Measurements from ENCODE around the gene VAV2.
"Not testable (repeated sequence)": the region's sequence is repeated elsewhere in the genome, so short reads cannot be mapped to it uniquely, and the experiment has no call there.

Gene VAV2

DNA sequence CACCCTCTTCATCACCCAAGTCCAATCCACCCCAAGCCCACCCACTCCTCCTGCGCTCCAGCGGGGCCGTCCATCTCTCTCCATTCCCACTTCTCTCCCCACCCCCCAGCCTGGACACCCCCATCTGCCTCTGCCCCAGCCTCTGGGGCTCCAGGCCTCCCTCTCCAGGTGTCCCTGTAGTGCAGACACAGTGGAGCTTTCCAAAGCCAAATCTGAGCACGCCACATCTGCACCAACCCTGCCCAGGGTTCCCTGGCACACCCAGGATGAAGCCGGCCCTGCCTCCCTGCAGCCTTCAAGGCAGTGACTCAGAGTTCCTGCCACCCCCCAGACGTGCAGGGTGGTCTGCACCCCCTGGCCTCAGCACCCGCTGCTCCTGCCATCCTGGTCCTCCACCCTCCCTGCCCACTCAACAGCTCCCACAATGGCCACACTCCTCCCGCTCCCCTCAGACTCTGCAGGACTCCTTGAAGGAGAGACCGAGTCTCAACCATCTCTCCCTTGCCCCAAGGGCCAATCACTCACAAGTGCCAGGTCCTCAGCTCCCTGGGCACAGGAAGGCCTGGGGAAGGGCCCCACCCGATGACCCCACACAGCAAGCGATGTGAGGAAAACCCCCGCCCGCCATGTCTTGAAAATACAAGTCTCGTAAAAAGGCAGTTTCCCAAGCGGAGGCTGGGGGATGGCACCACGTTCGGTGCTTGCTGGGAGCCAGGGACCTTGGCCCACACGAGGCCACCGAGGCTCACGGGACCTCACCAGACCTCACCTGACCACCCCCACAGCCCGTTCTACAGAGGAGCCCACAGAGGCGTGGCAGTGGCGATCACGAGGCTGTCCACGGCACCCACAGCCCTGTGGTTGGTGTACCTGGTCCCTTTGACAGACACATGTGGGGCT is 22.2 kb downstream of the VAV2 start:
- no peak for DNase-seq (ENCODE audit: low read depth)

DNA sequence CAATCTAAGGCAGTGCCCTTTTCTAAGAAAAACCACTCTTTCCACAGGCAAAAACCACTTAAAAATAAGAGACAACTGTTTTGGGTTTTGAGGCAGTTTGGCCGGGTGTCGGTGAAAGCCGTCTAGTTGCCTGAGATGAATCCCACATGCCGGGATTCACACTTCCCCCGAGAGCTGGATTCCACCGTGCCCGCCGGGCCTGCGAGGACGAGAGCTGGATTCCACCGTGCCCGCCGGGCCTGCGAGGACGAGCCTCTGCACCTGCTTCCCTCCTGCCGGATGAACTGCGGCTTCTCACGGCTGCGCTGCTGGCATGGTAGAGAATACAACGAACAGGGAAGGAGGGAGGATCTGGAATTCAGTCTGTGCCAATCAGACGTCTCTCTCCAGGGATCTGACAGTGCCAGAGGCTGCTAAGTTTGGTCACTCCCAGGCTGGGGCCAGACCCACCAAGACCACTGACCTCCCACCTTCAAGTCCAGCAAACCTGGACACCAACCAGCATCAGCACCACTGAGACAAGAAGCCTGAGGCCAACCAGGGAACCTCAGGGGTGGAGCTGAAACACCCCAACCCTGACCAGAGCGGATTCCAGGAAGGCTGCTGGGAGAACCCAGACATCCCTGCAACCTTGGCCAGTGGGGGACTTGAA is 23.0 kb downstream of the VAV2 start:
- DNase-seq (ENCODE audit: low read depth): no peak

DNA sequence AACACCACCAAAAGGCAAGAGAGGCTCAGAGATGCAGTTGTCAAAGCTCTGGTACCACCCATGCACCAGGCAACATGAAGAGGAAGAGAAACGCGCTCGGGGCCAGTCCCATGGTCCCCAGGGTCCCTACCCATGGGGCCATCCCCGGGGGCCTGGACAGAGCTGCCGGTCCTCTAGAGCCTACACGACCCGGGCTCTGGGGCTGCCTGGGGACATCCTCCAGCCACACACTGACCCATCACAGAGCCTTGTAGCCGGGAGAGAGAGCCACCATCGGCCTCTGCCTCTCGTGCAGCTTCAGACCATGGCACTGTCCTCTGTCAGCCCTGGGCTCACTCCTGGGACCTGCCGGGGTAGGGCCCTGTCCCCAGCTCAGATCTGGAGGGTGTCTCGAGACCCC is 23.7 kb downstream of the VAV2 start:
- DNase-seq (ENCODE audit: low read depth): no peak

DNA sequence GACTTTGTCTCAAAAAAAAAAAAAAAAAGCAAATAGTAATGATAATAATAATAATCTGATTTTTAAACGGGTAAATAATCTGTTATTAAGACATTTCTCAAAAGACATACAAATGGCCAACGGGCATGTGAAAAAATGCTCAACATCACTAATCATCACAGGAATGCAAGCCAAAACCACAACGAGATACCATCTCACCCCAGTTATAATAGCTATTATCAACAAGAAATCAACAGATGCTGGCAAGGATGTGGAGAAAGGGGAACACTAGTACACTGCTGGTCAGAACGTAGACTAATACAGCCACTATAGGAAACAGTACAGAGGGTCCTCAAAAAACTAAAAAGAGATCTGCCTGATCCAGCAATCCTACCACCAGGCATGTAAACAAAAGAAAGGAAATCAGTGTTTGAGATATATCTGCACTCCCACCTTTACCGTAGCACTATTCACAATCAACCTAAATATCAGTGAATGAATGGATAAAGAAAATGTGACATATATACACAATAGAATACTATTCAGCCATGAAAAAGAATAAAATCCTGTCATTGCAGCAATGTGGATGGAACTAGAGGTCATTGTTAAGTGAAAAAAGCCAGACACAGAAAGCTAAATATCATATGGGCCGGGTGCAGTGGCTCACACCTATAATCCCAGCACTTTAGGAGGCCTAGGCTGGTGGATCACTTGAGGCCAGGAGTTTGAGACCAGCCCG is 24.9 kb downstream of the VAV2 start:
- DNase-seq (ENCODE audit: low read depth): no peak

DNA sequence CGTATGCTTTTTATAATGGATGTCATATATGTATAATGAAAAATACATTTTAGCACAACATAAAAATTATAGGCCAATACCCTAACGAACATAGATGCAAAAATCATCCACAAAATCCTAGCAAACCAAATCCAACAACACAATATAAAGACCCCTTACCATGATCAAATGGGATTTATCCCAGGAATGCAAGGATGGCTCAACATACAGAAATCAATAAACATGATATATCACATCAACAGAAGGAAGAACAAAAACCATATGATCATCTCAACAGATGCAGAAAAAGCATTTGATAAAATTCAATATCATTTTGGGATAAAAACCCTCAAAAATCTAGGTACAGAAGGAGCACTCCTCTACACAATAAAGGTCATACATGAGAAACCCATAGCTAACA is 27.7 kb downstream of the VAV2 start:
- DNase-seq (ENCODE audit: low read depth): no peak

DNA sequence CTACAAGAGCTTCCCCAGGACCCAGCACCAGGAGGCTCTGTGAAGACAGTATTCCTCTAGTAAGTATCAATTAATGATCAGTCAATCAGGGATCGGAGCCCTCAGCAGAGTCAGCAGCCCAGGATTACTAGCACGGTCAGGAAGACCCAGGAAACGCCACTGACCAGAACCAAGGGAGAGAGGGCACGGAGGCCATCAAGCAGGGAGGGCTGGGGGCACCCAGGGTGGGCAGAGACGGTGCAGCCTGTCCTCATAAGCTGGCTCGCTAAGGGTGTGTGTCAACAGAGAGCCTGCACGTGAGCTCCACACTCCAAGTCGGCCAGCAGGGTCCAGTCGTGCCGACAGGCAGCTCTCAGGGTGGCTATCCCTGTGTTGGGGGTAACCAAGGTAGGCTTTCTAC is 29.0 kb downstream of the VAV2 start:
- DNase-seq (ENCODE audit: low read depth): no peak

DNA sequence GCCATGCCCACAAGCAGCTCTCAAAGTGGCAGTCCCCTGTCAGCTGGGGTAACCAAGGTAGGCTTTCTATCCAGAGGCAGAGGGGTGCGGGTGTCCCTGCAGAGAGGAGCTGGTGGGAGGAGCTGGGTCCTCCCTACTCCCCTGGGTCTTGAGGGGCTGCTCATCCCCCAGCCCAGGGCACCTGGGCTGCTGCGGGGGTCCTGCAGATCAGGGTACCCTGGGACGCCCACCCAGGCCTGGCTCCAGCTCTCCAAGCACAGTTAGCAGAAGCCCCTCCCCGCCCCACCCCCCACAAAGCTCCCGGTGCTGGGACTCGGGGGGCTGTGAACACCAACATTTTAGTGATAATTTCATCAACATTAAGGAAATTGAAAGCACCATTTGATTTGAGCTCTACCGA is 29.8 kb downstream of the VAV2 start:
- no peak for DNase-seq (ENCODE audit: low read depth)

DNA sequence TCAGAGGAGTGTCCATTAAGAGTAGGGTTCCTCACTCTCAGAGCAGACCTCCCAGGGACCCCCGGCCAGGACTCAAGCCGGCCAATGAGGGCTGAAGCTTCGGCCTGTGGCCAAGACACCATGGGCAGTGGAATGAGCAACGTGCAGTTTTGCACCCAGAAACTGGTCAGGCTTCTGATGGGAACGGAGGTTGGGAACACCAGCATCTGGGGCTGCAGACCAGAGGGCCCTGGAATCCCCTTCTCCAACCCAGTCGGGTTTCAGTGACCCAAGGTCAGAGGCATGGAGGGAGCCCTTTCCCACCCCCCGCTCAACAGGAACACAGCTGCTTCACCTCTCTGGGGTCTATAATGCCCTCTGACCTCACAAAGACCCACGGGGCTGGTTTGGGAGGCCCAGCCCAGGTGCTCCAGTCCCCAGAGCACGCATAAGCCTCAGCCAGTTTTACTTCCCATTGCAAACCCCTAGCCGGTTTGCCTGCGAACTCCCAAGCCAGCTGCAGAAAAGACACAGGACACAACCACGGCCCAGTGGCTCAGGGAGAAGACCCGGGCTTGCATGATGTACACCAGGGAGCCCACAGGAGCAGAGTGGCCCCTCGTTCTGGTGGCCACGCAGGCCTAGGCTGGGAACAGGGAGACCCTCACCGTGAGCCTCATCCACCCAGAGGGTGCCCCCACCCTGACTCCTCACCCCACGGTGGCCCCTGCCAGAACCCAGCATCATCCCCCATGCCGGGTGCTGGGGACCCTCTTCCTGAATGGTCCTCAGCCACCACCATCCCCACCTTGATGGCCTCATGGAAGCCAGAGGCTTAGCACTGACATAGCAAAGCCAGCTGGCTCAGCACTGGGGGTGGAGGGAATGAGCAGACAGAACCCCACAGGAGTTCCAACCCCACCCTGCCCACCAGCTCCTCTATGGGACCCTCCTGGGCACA is 30.6 kb downstream of the VAV2 start:
- no peak for DNase-seq (ENCODE audit: low read depth)

DNA sequence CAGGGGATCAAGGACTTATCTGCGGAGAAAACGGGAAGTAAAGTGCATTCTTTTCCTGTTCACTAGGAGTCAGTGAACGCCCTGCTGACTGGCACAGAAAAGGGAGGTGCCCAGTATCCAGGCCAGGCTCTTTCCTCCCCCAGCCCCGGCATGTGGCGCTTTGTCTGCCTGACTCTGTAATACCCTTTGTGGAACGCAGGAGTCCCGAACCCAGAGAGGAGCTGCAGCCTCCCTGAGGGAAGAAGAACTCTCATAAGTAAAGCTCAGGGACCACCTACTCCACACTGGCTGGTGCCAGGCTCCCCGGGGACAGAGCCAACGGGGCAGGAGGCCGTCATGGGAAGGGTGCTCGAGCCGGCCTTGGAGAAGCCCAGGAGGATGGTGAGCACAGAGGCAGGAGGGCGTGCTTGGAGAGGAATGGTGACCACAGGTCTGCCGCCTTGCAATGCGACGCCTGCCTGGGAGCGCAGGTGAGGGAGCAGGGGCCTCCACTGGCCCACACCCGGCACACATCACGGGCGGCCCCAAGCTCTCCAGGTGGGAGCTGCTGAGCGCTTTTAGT is 31.5 kb downstream of the VAV2 start:
- no peak for DNase-seq (ENCODE audit: low read depth)

DNA sequence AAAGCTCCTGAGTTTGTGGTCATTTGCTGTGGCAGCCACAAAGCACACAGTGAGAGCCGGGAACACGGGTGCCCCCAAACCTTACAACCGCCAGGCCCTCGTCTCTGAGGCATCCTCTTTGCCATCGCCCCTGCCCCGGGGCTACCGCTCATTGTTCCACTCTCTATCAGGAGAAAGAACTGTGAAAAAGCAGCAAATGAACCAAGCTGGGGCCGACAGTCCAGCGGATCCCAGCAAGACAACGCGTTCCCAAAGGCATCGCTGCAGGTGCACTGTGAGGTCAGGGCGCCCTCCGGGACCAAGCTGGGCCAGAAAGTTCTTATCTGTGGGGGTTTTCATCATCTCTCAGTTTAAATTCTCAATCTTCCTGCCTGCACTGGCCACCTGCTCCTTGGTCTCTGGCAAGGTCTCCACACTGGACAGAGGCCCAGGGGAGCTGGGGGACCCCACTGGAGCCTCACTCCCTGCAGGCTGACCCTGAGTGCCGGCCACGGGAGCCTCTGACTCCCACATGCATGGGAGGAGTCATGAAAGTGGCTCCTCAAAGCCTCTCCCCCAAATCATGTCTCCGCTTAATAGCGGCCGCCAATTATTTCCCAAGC is 32.1 kb downstream of the VAV2 start:
- no peak for DNase-seq (ENCODE audit: low read depth)

DNA sequence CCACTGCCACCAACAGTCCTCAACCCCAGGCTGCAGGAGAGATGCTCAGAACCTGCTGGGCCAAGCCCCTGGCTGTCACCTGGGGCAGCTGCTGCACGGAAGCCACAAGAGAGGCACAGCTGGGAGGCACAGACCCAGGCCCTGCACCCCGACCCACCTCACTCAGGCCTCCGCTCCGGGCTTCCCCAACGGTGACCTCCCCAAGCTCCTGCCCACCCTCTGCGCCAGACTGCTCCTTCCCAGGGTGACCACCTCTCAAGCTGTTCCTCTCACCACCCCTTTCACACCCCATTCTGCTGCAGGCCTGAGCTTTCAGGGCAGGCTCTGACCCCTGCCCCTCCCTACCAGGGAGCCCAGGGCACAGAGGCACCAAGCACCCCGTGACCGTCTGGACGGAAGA is 33.0 kb downstream of the VAV2 start:
- DNase-seq (ENCODE audit: low read depth): no peak

DNA sequence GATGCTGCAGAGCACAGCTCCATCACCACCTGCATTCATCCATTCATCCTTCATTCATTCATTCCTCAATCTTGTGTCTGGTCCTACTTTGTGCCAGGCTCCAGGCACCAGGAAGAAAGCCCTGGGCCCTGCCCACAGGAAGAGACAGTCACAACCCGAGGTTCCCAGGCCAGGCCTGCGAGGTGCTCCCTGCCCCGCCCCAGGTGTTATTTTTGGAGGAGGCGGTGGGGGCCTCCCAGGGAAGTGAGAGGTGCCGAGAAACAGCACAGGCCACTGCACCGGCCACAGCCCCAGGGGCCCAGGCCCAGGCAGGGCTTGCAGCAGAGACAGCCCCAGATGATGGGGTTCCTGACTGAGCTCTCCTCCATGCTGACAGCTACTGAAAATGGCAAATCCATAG is 33.4 kb downstream of the VAV2 start:
- DNase-seq (ENCODE audit: low read depth): no peak

DNA sequence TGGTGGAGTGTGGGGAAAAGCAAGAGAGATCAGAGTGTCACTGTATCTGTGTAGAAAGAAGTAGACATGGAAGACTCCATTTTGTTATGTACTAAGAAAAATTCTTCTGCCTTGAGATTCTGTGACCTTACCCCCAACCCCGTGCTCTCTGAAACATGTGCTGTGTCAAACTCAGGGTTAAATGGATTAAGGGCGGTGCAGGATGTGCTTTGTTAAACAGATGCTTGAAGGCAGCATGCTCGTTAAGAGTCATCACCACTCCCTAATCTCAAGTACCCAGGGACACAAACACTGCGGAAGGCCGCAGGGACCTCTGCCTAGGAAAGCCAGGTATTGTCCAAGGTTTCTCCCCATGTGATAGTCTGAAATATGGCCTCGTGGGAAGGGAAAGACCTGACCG is 34.4 kb downstream of the VAV2 start:
- DNase-seq (ENCODE audit: low read depth): not testable (repeated sequence)

DNA sequence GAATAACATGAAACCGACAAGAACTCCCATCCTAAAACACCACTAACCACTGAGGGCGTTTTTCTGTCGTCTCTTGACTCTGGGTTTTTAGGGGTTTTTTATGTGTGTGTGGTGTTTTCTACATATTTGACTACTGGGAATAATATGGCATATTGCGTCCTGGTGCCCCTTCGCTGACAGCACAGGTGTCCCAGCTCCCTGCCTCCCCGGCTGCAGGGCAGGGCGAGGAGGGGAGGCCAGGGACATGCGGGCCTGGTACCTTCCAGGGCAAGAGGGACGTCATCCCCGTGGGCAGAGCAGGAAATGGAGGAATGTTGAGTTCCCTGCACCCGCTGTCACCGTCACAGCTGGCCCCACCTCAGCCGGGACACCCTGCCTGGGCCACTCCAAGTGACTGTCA is 34.8 kb downstream of the VAV2 start:
- no peak for DNase-seq (ENCODE audit: low read depth)

DNA sequence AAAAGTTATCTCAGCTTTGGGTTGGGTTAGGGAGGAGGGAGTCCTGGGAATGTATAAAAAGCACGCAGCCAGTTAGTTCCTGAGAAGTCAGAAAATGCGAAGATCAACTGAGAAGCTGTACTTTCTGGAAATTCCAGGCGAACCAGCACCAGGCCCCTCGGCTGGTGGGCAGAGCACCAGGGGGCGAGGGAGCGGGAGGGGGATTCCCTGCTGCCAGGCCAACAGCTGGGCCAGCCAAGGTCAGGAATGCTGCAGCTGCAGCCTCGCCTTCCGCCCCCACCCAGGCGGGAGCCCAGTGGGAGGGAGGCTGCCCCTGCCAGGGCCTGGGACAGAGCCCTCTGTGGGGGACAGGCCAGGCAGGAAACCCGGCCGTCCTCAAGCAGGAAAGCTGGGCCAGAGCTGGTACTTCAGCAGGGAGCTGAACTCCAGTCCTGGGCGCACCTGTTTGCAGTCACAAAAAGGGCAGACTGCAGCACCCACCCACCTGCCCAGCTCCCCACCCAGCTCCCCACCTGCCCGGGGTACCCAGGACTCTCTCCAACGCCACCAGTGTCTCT is 35.5 kb downstream of the VAV2 start:
- DNase-seq (ENCODE audit: low read depth): no peak

DNA sequence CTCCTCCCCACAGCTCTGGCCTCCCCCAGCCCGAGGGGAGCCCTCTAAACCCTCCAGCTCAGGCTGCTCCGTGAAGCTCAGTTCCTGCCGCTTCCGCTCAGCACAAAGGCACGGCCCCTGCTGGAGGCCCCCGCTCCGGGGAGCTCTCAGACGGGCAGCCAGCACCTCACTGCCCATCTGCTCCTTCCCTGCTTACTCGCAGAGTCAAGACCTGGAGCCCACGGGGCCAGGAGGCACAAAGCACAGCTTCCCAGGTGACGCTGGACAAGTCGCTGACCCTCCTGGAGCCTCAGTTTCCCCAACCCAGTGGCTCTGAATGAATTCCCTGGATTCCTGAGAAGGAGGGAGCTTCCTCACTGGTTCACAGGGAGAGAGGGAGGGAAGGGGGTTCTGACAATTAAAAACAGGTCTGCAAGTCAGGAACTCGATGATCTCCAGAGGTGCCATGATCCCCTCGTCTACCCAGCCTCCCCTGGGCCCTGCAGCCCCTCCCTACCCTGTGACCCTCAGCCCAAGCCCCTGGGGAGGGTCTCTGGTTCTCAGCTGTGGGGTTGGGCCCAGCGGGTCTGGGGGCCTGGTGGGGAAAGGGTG is 36.2 kb downstream of the VAV2 start:
- no peak for DNase-seq (ENCODE audit: low read depth)

DNA sequence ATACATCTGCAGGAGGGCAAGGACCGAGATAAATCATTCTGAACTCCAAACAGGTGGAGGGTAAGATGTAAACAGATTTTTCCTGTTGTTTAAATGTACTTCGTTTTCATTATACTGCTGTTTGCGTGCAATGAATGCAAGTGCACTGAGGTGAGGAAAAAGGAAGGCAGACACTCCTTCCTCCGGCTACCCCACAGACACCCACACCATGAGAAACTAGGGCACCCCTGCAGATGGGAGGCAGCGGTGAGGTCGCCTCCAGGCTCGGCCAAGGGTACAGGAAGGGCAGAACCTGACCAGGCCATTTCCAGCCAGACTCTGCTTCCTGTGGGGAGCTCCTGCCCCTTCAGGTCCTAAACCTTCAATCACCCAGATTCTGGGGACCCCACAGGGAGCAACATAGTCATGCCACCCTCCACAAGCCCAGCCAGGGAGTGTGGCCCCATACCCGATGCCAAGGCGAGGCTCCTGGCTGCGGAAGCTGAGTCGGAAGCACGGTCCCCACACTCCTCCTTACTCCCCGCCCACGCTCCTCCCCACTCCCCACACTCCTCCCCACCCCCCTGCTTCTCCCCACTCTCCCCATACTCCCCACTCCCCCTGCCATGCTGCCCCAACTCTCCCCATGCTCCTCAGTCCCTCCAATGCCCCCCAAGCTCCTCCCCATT is 37.1 kb downstream of the VAV2 start:
- no peak for DNase-seq (ENCODE audit: low read depth)

DNA sequence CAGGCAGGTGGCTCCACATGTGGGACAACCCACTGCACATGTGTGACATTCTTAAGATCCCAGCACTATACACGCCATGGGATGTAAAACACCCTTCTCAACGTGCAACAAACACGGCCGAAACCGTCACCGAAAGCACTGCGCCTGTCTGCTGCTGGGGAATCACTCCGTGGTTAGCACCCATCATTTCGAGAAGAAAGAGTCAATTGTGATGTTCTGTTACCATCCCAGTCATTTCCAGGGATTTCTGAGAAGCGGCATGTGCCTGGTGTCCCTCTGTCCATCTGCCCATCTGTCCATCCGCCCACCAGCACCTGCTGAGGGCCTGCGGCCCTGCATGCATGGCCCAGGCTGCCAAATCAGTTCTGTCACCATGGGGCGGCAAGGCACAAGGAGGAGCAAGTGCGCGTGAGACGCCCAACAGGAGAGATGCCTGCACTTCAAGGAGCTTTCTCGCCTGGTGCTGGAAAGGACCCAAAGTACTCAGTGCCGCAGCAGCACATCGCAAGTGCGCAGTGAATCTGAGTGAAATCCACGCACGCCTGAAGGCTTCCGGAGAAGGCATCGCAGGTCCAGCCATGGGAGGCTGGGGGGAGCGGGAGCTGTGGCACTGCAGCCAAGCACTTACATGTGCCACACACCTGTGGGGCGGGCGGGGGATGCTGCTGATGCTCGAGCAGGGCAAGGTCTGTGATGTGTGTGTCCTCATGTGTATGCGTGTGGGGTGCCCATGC is 38.0 kb downstream of the VAV2 start:
- DNase-seq (ENCODE audit: low read depth): no peak

DNA sequence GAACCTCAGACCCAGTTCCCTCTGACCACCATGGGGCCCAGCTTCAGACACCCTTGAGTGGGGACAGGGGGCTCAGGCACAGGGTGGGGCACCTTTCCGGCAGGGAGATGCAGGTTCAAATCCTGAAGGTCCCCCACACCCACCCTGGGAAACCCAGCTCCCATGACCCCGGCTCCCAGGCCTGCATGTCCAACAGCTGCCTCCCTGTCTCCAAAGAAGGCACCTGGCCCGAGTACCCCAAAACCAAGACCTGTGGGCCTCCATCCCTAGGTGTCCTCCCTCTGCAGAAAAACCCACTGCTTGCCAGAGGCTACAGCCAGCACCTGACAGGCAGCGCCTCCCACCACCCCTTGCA is 38.5 kb downstream of the VAV2 start:
- no peak for DNase-seq (ENCODE audit: low read depth)

All from stimulated activated CD8-positive, alpha-beta memory T cell treated with anti-CD3 and anti-CD28 coated beads, Interleukin-12 subunit alpha, Interleukin-12 subunit beta, amount 100 ng/mL, for 1 hour (primary cell).